Neural progenitor cell (in vitro differentiated cells): ENCODE data around the gene CDH13.

ENCODE experiments used
- CTCF ChIP-seq: fragments of 200-600 bp; sonication (generic); IDR thresholded peaks from 2 replicates; pipeline ENCODE4 v1.5.1; 2017; ENCODE audit warnings: antibody characterized with exemption, mild to moderate bottlenecking
- EZH2 ChIP-seq: fragments of 200-600 bp; sonication (generic); IDR thresholded peaks from 2 replicates; pipeline ENCODE4 v1.6.1; 2017; ENCODE audit warnings: antibody characterized with exemption, mild to moderate bottlenecking, moderate library complexity
- EZH2phosphoT487 ChIP-seq: fragments of 200-600 bp; sonication (generic); IDR thresholded peaks from 2 replicates; pipeline ENCODE4 v1.6.1; 2017; ENCODE audit warnings: antibody characterized with exemption

DNA sequence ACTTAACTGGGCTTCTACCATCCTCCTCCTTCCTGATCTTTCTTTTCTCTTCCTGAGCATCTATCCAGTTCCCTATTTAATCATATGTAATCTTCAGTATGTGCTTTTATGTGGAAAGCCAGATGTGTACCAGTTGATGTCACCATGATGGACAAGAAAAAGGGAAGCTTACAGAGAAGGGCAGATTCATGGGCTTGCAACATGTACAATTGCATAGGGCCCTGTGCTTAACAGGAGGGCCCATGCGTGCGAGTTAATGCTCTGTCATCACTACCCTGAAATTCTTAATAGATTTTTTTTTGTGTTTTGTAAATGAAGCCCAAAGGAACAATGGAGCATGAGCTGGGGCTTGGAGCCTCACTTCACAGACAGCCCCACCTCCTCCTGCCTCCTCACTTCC, 124.3 kb downstream of the CDH13 start:
- TF ChIP-seq EZH2: no peak
- TF ChIP-seq CTCF: no peak
- no peak for TF ChIP-seq EZH2phosphoT487
